ENCODE results near the gene TIMP2. TPM values are rescaled to one million over a fixed set of nuclear protein-coding genes. Genes with fewer than 3 reads are reported as not detected.
A peak's percentile ranks its signal among the peaks of the same experiment; 100 is the strongest.

TIMP2 gene
- total and polyA plus RNA-seq, 2 of the 8 experiments (the other 6 are each of a cell fraction or from before 2014, with no cell fraction given) = 18.2 to 43.3 TPM

- no peak within 1 kb of the TSS for H4K5ac ChIP-seq (ENCODE audit: insufficient read length, low read depth, low read length)
- H3K4ac ChIP-seq (replicated peaks; ENCODE audit: insufficient read length, low read depth, low read length) = no peak within 1 kb of the TSS
- peaks cover 7 to 18% of the 10 kb centered on the region in 2 experiments for H4K20me1 ChIP-seq (replicated peaks in 1 of 2; ENCODE audit: control insufficient read depth in 1 of 2, insufficient read depth in 2 of 2, low read length in 2 of 2)
- no peak within 1 kb of the TSS; the same call in 1 of the 2 replicates for H3K18ac ChIP-seq (ENCODE audit: extremely low read depth, low read length)
- FAIRE-seq = no peak
- no peak within 1 kb of the TSS for H2BK120ac ChIP-seq (replicated peaks; ENCODE audit: low read depth, low read length)
- H3K23me2 ChIP-seq (ENCODE audit: low read depth, low read length) = peaks cover 3% of the 10 kb centered on the region
- H2BK20ac ChIP-seq (ENCODE audit: low read length) = no peak within 1 kb of the TSS
- peaks cover 18 to 28% of the 10 kb centered on the region in 2 experiments for H3K79me2 ChIP-seq (ENCODE audit: control insufficient read depth in 1 of 2, insufficient read depth in 2 of 2, low read length in 2 of 2)
- peak within 1 kb of the TSS; percentile 51 for H3K56ac ChIP-seq (replicated peaks; ENCODE audit: insufficient read length, low read depth, low read length)
- H3K27ac ChIP-seq (ENCODE audit: low read depth, low read length) = peak within 1 kb of the TSS; percentile 85
- H3K4me1 ChIP-seq (replicated peaks in 1 of 4; ENCODE audit: control insufficient read depth in 3 of 4, insufficient read depth in 4 of 4, low read length in 3 of 4) = peaks cover 2 to 12% (median 5%) of the 10 kb centered on the region in 4 experiments
- H3K36me3 ChIP-seq (ENCODE audit: control insufficient read depth in 2 of 4, insufficient read depth in 4 of 4, low read length in 3 of 4) = peaks cover 7 to 20% (median 15%) of the 10 kb centered on the region in 4 experiments
- H3K4me3 ChIP-seq (ENCODE audit: extremely low read depth in 1 of 4, insufficient read depth in 2 of 4, low read depth in 3 of 4, low read length in 4 of 4) = peak within 1 kb of the TSS; percentile 68 to 93 (median 86)
- no peaks in the 10 kb centered on the region for H3K9me3 ChIP-seq (ENCODE audit: insufficient read depth in 2 of 2, low read depth in 1 of 2, low read length in 1 of 2)
- H3K23ac ChIP-seq (ENCODE audit: insufficient read length) = no peak within 1 kb of the TSS
- H4K8ac ChIP-seq (ENCODE audit: extremely low read depth, insufficient read depth, low read length) = peak within 1 kb of the TSS; percentile 92
- peak within 1 kb of the TSS; percentile 77; the same call in 1 of the 2 replicates for H2AK5ac ChIP-seq (ENCODE audit: low read depth, low read length)
- WGBS, 2 experiments (ENCODE audit: extremely low coverage in 1 of 2, insufficient coverage in 1 of 2, insufficient read length in 1 of 2, insufficient replicate concordance in 2 of 2, low coverage in 1 of 2, low lambda C conversion rate in 2 of 2, missing lambda C conversion rate in 1 of 2) = 2% methylated on average over 68 of the region's 74 CpGs; no CpG with 5 or more reads in 1 of the 2 experiments
- DNase-seq (ENCODE audit: low read depth in 1 of 2, low spot score in 2 of 2) = peak; percentile 96 to 100
- H2AFZ ChIP-seq (ENCODE audit: low read length) = peak within 1 kb of the TSS; percentile 89
- H3K9ac ChIP-seq (replicated peaks in 1 of 4; ENCODE audit: extremely low read depth in 1 of 4, low read depth in 3 of 4, low read length in 3 of 4) = peak within 1 kb of the TSS; percentile 82 to 98 (median 88)
- H2BK15ac ChIP-seq (ENCODE audit: low read length) = no peak within 1 kb of the TSS
- peak within 1 kb of the TSS; percentile 84 to 99 for H3K4me2 ChIP-seq (ENCODE audit: insufficient read depth in 1 of 2, low read depth in 2 of 2, low read length in 2 of 2)
- peaks cover 5% of the 10 kb centered on the region for H3K79me1 ChIP-seq (ENCODE audit: low read depth, low read length)
- H2BK5ac ChIP-seq (ENCODE audit: low read depth, low read length) = peak within 1 kb of the TSS; percentile 44; the same call in 1 of the 2 replicates
- ChIA-PET CTCF (ENCODE audit: partially characterized antibody) (interaction anchor here (1.5 to 3.8 kb wide), 5 partner anchors 12 to 131 kb away, joined by 3 to 18 read pairs (median 5); no protein-coding TSS in a partner anchor), POLR2A (ENCODE audit: partially characterized antibody) (interaction anchor here (0.6 to 2.3 kb wide), 6 partner anchors 10 to 413 kb away, joined by 3 to 9 read pairs (median 4); no protein-coding TSS in a partner anchor)
- no peak within 1 kb of the TSS for H2BK12ac ChIP-seq (ENCODE audit: low read depth, low read length)
- no peaks in the 10 kb centered on the region for H3K27me3 ChIP-seq (replicated peaks in 1 of 4; ENCODE audit: control insufficient read depth in 3 of 4, extremely low read depth in 1 of 4, insufficient read depth in 3 of 4, low read length in 3 of 4)
- H3K14ac ChIP-seq (ENCODE audit: insufficient read length) = no peak within 1 kb of the TSS
- peak within 1 kb of the TSS; percentile 45 for H4K91ac ChIP-seq (replicated peaks; ENCODE audit: insufficient read length, low read length)
- TF ChIP-seq EP300 (IDR thresholded peaks at IDR 0.05; ENCODE audit: borderline replicate concordance in 1 of 2, low read depth in 2 of 2, low read length in 2 of 2) = peak; percentile 11 to 79; a peak in 2 of 3 replicates
- TF ChIP-seq SP1 (IDR thresholded peaks at IDR 0.05; ENCODE audit: low read depth, low read length) = peak; percentile 71; the same call in 1 of the 2 replicates
- peak; percentile 65; the same call in 1 of the 2 replicates for TF ChIP-seq E2F6 (IDR thresholded peaks at IDR 0.05)
- TF ChIP-seq SIRT6 (IDR thresholded peaks at IDR 0.05; ENCODE audit: low read length) = no peak
- TF ChIP-seq NRF1 (IDR thresholded peaks at IDR 0.05; ENCODE audit: low read depth, low read length) = peak; percentile 4; the same call in 1 of the 2 replicates
- TF ChIP-seq YY1 (IDR thresholded peaks at IDR 0.05; ENCODE audit: low read depth, low read length) = no peak
- TF ChIP-seq GABPA (IDR thresholded peaks at IDR 0.05; ENCODE audit: borderline replicate concordance, insufficient read depth, low read length) = no peak
- TF ChIP-seq, protein P1, sequence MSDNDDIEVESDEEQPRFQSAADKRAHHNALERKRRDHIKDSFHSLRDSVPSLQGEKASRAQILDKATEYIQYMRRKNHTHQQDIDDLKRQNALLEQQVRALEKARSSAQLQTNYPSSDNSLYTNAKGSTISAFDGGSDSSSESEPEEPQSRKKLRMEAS (IDR thresholded peaks at IDR 0.05) = peak; percentile 91
Measured at GRCh38 chr17:78840780-78841611, 84.2 kb downstream of the TIMP2 start, which contains the start of gene USP36. TSS of gene USP36 (minus strand) at chr17:78840814. CDS start at chr17:78836363, 4,451 bp downstream.

All from H1 (cell line).